Astrocyte (in vitro differentiated cells and primary cell): ENCODE measurements around the gene CIBAR2.

Experiments
- CTCF ChIP-seq: IDR thresholded peaks from 2 replicates; pipeline ENCODE4 v1.5.1; 2011; ENCODE audit warnings: low read depth, mild to moderate bottlenecking, inconsistent platforms, low read length, moderate library complexity; ENCODE audit not compliant: insufficient read depth
- EZH2 ChIP-seq: IDR thresholded peaks from 2 replicates; pipeline ENCODE4 v1.6.1; 2012; ENCODE audit warnings: mild to moderate bottlenecking, low read length, inconsistent platforms; ENCODE audit not compliant: insufficient read depth

- TF ChIP-seq CTCF (no peak), EZH2 (no peak)
Measured at GRCh38 chr16:85123891-85124635, 11.8 kb upstream of the CIBAR2 start.
